ENCODE measurements around the gene ZBTB14.

Gene ZBTB14

GRCh38 chr18:5276947-5277346 lies 18.6 kb downstream of the ZBTB14 start:
- DNase-seq (ENCODE audit: low spot score): no peak
- in situ Hi-C loops (cut with MboI; ENCODE audit: low sequenced_read_pairs, unreplicated experiment): no loop called here
- TF ChIP-seq CTCF (IDR thresholded peaks at IDR 0.05; ENCODE audit: borderline replicate concordance, control extremely low read depth, extremely low read depth, insufficient read depth, missing control alignments): no peak

GRCh38 chr18:5275872-5276271 lies 19.7 kb downstream of the ZBTB14 start:
- in situ Hi-C loops (cut with MboI; ENCODE audit: low sequenced_read_pairs, unreplicated experiment): no loop called here
- no peak for TF ChIP-seq CTCF (IDR thresholded peaks at IDR 0.05; ENCODE audit: borderline replicate concordance, control extremely low read depth, extremely low read depth, insufficient read depth, missing control alignments)
- no peak for DNase-seq (ENCODE audit: low spot score)

- TF ChIP-seq CTCF (IDR thresholded peaks at IDR 0.05; ENCODE audit: borderline replicate concordance, control extremely low read depth, extremely low read depth, insufficient read depth, missing control alignments): no peak
- in situ Hi-C loops (cut with MboI; ENCODE audit: low sequenced_read_pairs, unreplicated experiment): no loop called here
- DNase-seq (ENCODE audit: low spot score): no peak
Measured at GRCh38 chr18:5268874-5269273, 26.7 kb downstream of the ZBTB14 start.

GRCh38 chr18:5266721-5267120 lies 28.8 kb downstream of the ZBTB14 start:
- DNase-seq (ENCODE audit: low spot score): no peak
- TF ChIP-seq CTCF (IDR thresholded peaks at IDR 0.05; ENCODE audit: borderline replicate concordance, control extremely low read depth, extremely low read depth, insufficient read depth, missing control alignments): no peak
- in situ Hi-C loops (cut with MboI; ENCODE audit: low sequenced_read_pairs, unreplicated experiment): no loop called here

- in situ Hi-C loops (cut with MboI; ENCODE audit: low sequenced_read_pairs, unreplicated experiment): no loop called here
- DNase-seq (ENCODE audit: low spot score): no peak
- no peak for TF ChIP-seq CTCF (IDR thresholded peaks at IDR 0.05; ENCODE audit: borderline replicate concordance, control extremely low read depth, extremely low read depth, insufficient read depth, missing control alignments)
Measured at GRCh38 chr18:5253910-5254309, 41.6 kb downstream of the ZBTB14 start.

- in situ Hi-C loops (cut with MboI; ENCODE audit: low sequenced_read_pairs, unreplicated experiment): no loop called here
- no peak for DNase-seq (ENCODE audit: low spot score)
- TF ChIP-seq CTCF (IDR thresholded peaks at IDR 0.05; ENCODE audit: borderline replicate concordance, control extremely low read depth, extremely low read depth, insufficient read depth, missing control alignments): no peak
Measured at GRCh38 chr18:5251117-5251516, 44.4 kb downstream of the ZBTB14 start.

- no peak for TF ChIP-seq CTCF (IDR thresholded peaks at IDR 0.05; ENCODE audit: borderline replicate concordance, control extremely low read depth, extremely low read depth, insufficient read depth, missing control alignments)
- DNase-seq (ENCODE audit: low spot score): no peak
- in situ Hi-C loops (cut with MboI; ENCODE audit: low sequenced_read_pairs, unreplicated experiment): no loop called here
Measured at GRCh38 chr18:5250603-5251002, 44.9 kb downstream of the ZBTB14 start.
